Nephron (organoid): Measurements from ENCODE around the gene PELI2.

ENCODE experiments used
- H3K27ac Mint-ChIP-seq, 3 experiments: 2 replicates each; pipeline ENCODE4 v1.8.0; 2020; ENCODE audit warnings: mixed read lengths in 3 of 3, mild to moderate bottlenecking in 2 of 3, moderate library complexity in 1 of 3
- H3K27me3 Mint-ChIP-seq: 2 replicates; pipeline ENCODE4 v1.8.0; 2021; ENCODE audit warnings: low read depth, mild to moderate bottlenecking, moderate library complexity, mixed read lengths
- H3K36me3 Mint-ChIP-seq: 2 replicates; pipeline ENCODE4 v1.8.0; 2020; ENCODE audit warnings: low read depth, mixed read lengths
- H3K4me1 Mint-ChIP-seq: 2 replicates; pipeline ENCODE4 v1.8.0; 2020; ENCODE audit warnings: mixed read lengths
- H3K4me3 Mint-ChIP-seq, 3 experiments: 2 replicates each; pipeline ENCODE4 v1.8.0; 2020; ENCODE audit warnings: mild to moderate bottlenecking in 3 of 3, mixed read lengths in 3 of 3, moderate library complexity in 2 of 3
- H3K9me3 Mint-ChIP-seq: 2 replicates; pipeline ENCODE4 v1.8.0; 2020; ENCODE audit warnings: mixed read lengths
- CTCF ChIP-seq, 3 experiments: fragments of 200-600 bp; sonication (generic); IDR thresholded peaks; one replicate each; pipeline ENCODE4 v1.5.0; 2021; ENCODE audit warnings: antibody characterized with exemption in 3 of 3; ENCODE audit not compliant: unreplicated experiment in 3 of 3

Gene PELI2

GRCh38 chr14:56282179-56282578 is 164.0 kb downstream of the PELI2 start:
- no peaks in the 10 kb centered on the region for H3K36me3 Mint-ChIP-seq
- TF ChIP-seq CTCF (IDR thresholded peaks at IDR 0.05; ENCODE audit: unreplicated experiment in 3 of 3), result no peak
- no peaks in the 10 kb centered on the region for H3K27me3 Mint-ChIP-seq
- no peak overlapping the region for H3K4me3 Mint-ChIP-seq
- no peak overlapping the region for H3K27ac Mint-ChIP-seq
- H3K9me3 Mint-ChIP-seq, result no peaks in the 10 kb centered on the region
- no peaks in the 10 kb centered on the region for H3K4me1 Mint-ChIP-seq

- Mint-ChIP-seq H3K4me1 (no peaks in the 10 kb centered on the region), H3K4me3 (no peak overlapping the region), H3K9me3 (no peaks in the 10 kb centered on the region), H3K27ac (no peak overlapping the region), H3K36me3 (peaks cover 15% of the 10 kb centered on the region), H3K27me3 (no peaks in the 10 kb centered on the region)
- TF ChIP-seq CTCF (IDR thresholded peaks at IDR 0.05; ENCODE audit: unreplicated experiment in 3 of 3), result no peak
Observed at GRCh38 chr14:56284641-56285040, 166.4 kb downstream of the PELI2 start.

- TF ChIP-seq CTCF (IDR thresholded peaks at IDR 0.05; ENCODE audit: unreplicated experiment in 3 of 3), result no peak
- Mint-ChIP-seq H3K27me3 (peaks cover 16% of the 10 kb centered on the region), H3K36me3 (peaks cover 34% of the 10 kb centered on the region)
Observed at GRCh38 chr14:56289155-56289554, 170.9 kb downstream of the PELI2 start.

GRCh38 chr14:56290195-56290594 is 172.0 kb downstream of the PELI2 start:
- TF ChIP-seq CTCF (IDR thresholded peaks at IDR 0.05; ENCODE audit: unreplicated experiment in 3 of 3), result no peak
- no peak overlapping the region for H3K4me3 Mint-ChIP-seq
- no peaks in the 10 kb centered on the region for H3K9me3 Mint-ChIP-seq
- H3K27me3 Mint-ChIP-seq, result peaks cover 25% of the 10 kb centered on the region
- H3K4me1 Mint-ChIP-seq, result no peaks in the 10 kb centered on the region
- peaks cover 34% of the 10 kb centered on the region for H3K36me3 Mint-ChIP-seq
- no peak overlapping the region for H3K27ac Mint-ChIP-seq

More at GRCh38 chr14:56289155-56289554, 170.9 kb downstream of the PELI2 start:
- H3K4me3 Mint-ChIP-seq, result no peak overlapping the region
- H3K4me1 Mint-ChIP-seq, result no peaks in the 10 kb centered on the region
- H3K9me3 Mint-ChIP-seq, result no peaks in the 10 kb centered on the region
- no peak overlapping the region for H3K27ac Mint-ChIP-seq

GRCh38 chr14:56292970-56293369 is 174.8 kb downstream of the PELI2 start:
- peaks cover 16% of the 10 kb centered on the region for H3K4me1 Mint-ChIP-seq
- no peak for TF ChIP-seq CTCF (IDR thresholded peaks at IDR 0.05; ENCODE audit: unreplicated experiment in 3 of 3)
- peaks cover 52% of the 10 kb centered on the region for H3K36me3 Mint-ChIP-seq
- no peak overlapping the region for H3K27ac Mint-ChIP-seq
- H3K9me3 Mint-ChIP-seq, result no peaks in the 10 kb centered on the region
- H3K4me3 Mint-ChIP-seq, result no peak overlapping the region
- H3K27me3 Mint-ChIP-seq, result peaks cover 47% of the 10 kb centered on the region

GRCh38 chr14:56293506-56293905 is 175.3 kb downstream of the PELI2 start:
- Mint-ChIP-seq H3K9me3 (no peaks in the 10 kb centered on the region), H3K27ac (no peak overlapping the region), H3K4me3 (no peak overlapping the region), H3K4me1 (peaks cover 16% of the 10 kb centered on the region), H3K36me3 (peaks cover 47% of the 10 kb centered on the region), H3K27me3 (peaks cover 48% of the 10 kb centered on the region)
- no peak for TF ChIP-seq CTCF (IDR thresholded peaks at IDR 0.05; ENCODE audit: unreplicated experiment in 3 of 3)
